A549 (cell line): ENCODE measurements around the gene POLDIP2. TPM values are rescaled to one million over a fixed set of nuclear protein-coding genes. Genes with fewer than 3 reads are reported as not detected.

Experiments used
- ATAC-seq, 2 experiments: fragments of 200-7000 bp in 1 of 2; fragments of >200 bp in 1 of 2; cut with Nextera tagmentation in 1 of 2; cut with Tn5 transposase in 1 of 2; 3 replicates each; pipeline versions ENCODE4 v1.8.0 to v1.9.1; 2018 to 2020; ENCODE audit warnings: mild to moderate bottlenecking in 1 of 2, moderate library complexity in 1 of 2
- CTCF ChIA-PET: fragments of 300-600 bp; sonication (Branson Sonifier 250); formaldehyde crosslinking; extraction: SDS; loops from one replicate; lab custom pipeline; 2021; ENCODE audit warnings: antibody characterized with exemption, inconsistent platforms; lab: Yijun Ruan, JAX
- POLR2A ChIA-PET: fragments of 350-600 bp; formaldehyde crosslinking; extraction: SDS; loops from one replicate; lab custom pipeline; 2021; ENCODE audit warnings: antibody characterized with exemption, inconsistent platforms; lab: Yijun Ruan, JAX
- DNase-seq, 2 experiments: peaks; one replicate each; pipeline versions ENCODE4 v3.0.0 to v3.0.0-alpha.2; 2011 to 2016; ENCODE audit warnings: low read depth in 1 of 2, low spot score in 1 of 2
- FAIRE-seq: peaks from 2 replicates; lab custom pipeline; 2011; peaks lifted over from hg19 to GRCh38; lab: Jason Lieb, UNC
- H3K27ac ChIP-seq, 2 experiments: fragments of >200 bp; sonication (Bioruptor Twin); formaldehyde crosslinking; 3 replicates each; pipeline ENCODE4 v1.5.1; 2016 to 2017
- H3K4me1 ChIP-seq: fragments of >200 bp; sonication (Bioruptor Twin); formaldehyde crosslinking; 3 replicates; pipeline ENCODE4 v1.6.1; 2016
- H3K4me2 ChIP-seq: fragments of >200 bp; sonication (Bioruptor Twin); formaldehyde crosslinking; 3 replicates; pipeline ENCODE4 v1.6.1; 2016
- H3K4me3 ChIP-seq: fragments of >200 bp; sonication (Bioruptor Twin); formaldehyde crosslinking; 3 replicates; pipeline ENCODE4 v1.5.1; 2016
- H3K9me3 ChIP-seq: fragments of >200 bp; sonication (Bioruptor Twin); formaldehyde crosslinking; 3 replicates; pipeline ENCODE4 v1.6.1; 2016
- BCL3 ChIP-seq: fragments of >200 bp; sonication (Bioruptor Twin); formaldehyde crosslinking; IDR thresholded peaks from 3 replicates; pipeline ENCODE4 v1.6.1; 2016
- BHLHE40 ChIP-seq: IDR thresholded peaks from 2 replicates; pipeline ENCODE4 v1.6.1; 2012; ENCODE audit warnings: low read depth, low read length, inconsistent platforms
- CBX2 ChIP-seq: fragments of 200-600 bp; sonication (generic); IDR thresholded peaks from 2 replicates; pipeline ENCODE4 v1.6.1; 2016; ENCODE audit warnings: low read depth, mild to moderate bottlenecking, borderline replicate concordance
- EHF ChIP-seq: fragments of 250-450 bp; sonication (Bioruptor Pico); IDR thresholded peaks from 2 replicates; pipeline ENCODE4 v1.5.0; 2020; ENCODE audit warnings: mild to moderate bottlenecking
- EHMT2 ChIP-seq: fragments of 200-600 bp; sonication (generic); IDR thresholded peaks from 2 replicates; pipeline ENCODE4 v1.6.1; 2016; ENCODE audit warnings: antibody characterized with exemption, low read depth, mild to moderate bottlenecking, moderate library complexity
- ESRRA ChIP-seq: fragments of 150-350 bp; IDR thresholded peaks from 2 replicates; pipeline ENCODE4 v1.6.1; 2014; ENCODE audit warnings: mild to moderate bottlenecking, low read length, borderline replicate concordance
- GATA3 ChIP-seq: IDR thresholded peaks from 2 replicates; pipeline ENCODE4 v1.6.1; 2012; ENCODE audit warnings: borderline replicate concordance
- JUN ChIP-seq, 2 experiments: fragments of >200 bp; sonication (Bioruptor Twin); formaldehyde crosslinking; IDR thresholded peaks; 2 replicates in 1 of 2; 3 replicates in 1 of 2; pipeline ENCODE4 v1.6.1; 2016 to 2017
- MAFK ChIP-seq: fragments of 450-650 bp; IDR thresholded peaks from 2 replicates; pipeline ENCODE4 v1.6.1; 2014; ENCODE audit not compliant: partially characterized antibody
- MAX ChIP-seq: IDR thresholded peaks from 2 replicates; pipeline ENCODE4 v1.6.1; 2012
- PHF8 ChIP-seq: fragments of 200-600 bp; sonication (generic); IDR thresholded peaks from 2 replicates; pipeline ENCODE4 v1.6.1; 2016; ENCODE audit warnings: low read depth, mild to moderate bottlenecking, antibody characterized with exemption, moderate library complexity, borderline replicate concordance
- POLR2AphosphoS2 ChIP-seq: conservative IDR thresholded peaks from 2 replicates; pipeline ENCODE4 v1.6.1; 2012; ENCODE audit warnings: low read length, improper control_type of control experiment, inconsistent platforms
- RNF2 ChIP-seq: fragments of 200-600 bp; sonication (generic); IDR thresholded peaks from 2 replicates; pipeline ENCODE4 v1.6.1; 2016; ENCODE audit warnings: low read depth, mild to moderate bottlenecking, antibody characterized with exemption, moderate library complexity, borderline replicate concordance
- TP53 ChIP-seq: fragments of 250-450 bp; sonication (Bioruptor Pico); IDR thresholded peaks from 2 replicates; pipeline ENCODE4 v1.5.0; 2021; ENCODE audit warnings: mild to moderate bottlenecking, moderate library complexity
- USF2 ChIP-seq: fragments of 450-650 bp; IDR thresholded peaks from 2 replicates; pipeline ENCODE4 v1.6.1; 2014; ENCODE audit warnings: antibody characterized with exemption
- ZFP36 ChIP-seq: fragments of 450-650 bp; IDR thresholded peaks from 2 replicates; pipeline ENCODE4 v1.6.1; 2014; ENCODE audit warnings: borderline replicate concordance; ENCODE audit not compliant: partially characterized antibody
- ZNF302 ChIP-seq: fragments of 250-450 bp; sonication (Bioruptor Pico); IDR thresholded peaks from 2 replicates; pipeline ENCODE4 v1.9.0; 2021; ENCODE audit warnings: inconsistent platforms, mild to moderate bottlenecking, moderate library complexity
- WGBS: methylation state at CpG from one replicate; pipeline ENCODE4 v1.1.6; 2017; ENCODE audit errors: missing lambda C conversion rate; 5-methylcytosine and 5-hydroxymethylcytosine counted together
- polyA plus RNA-seq, 4 experiments: library from polyadenylated mRNA; depleted of rRNA in 3 of 4; stranded (reverse); fragments of >200 nt; fragmentation: RNase III in 1 of 4; extraction: RNeasy Plus Mini Kit Qiagen cat#74134 plus additional on column Dnase treatment in 1 of 4; gene quantifications; 2 replicates in 3 of 4; 3 replicates in 1 of 4; pipeline ENCODE4 v1.2.3, GENCODE V29; 2011 to 2017
- TF ChIP-seq, protein P1 (sequence below): fragments of 150-350 bp; IDR thresholded peaks from 2 replicates; pipeline ENCODE4 v1.6.1; 2014; ENCODE audit warnings: low read depth, mild to moderate bottlenecking, low read length
- TF ChIP-seq, protein P2 (sequence below): fragments of >200 bp; sonication (Bioruptor Twin); formaldehyde crosslinking; IDR thresholded peaks from 2 replicates; pipeline ENCODE4 v1.6.1; 2016
- TF ChIP-seq, protein P3 (sequence below): IDR thresholded peaks from 2 replicates; pipeline ENCODE4 v1.6.1; 2012

The POLDIP2 gene
- polyA plus RNA-seq, 2 of the 4 experiments (the other 2 are of a cell fraction), result 127 to 132 TPM

DNA sequence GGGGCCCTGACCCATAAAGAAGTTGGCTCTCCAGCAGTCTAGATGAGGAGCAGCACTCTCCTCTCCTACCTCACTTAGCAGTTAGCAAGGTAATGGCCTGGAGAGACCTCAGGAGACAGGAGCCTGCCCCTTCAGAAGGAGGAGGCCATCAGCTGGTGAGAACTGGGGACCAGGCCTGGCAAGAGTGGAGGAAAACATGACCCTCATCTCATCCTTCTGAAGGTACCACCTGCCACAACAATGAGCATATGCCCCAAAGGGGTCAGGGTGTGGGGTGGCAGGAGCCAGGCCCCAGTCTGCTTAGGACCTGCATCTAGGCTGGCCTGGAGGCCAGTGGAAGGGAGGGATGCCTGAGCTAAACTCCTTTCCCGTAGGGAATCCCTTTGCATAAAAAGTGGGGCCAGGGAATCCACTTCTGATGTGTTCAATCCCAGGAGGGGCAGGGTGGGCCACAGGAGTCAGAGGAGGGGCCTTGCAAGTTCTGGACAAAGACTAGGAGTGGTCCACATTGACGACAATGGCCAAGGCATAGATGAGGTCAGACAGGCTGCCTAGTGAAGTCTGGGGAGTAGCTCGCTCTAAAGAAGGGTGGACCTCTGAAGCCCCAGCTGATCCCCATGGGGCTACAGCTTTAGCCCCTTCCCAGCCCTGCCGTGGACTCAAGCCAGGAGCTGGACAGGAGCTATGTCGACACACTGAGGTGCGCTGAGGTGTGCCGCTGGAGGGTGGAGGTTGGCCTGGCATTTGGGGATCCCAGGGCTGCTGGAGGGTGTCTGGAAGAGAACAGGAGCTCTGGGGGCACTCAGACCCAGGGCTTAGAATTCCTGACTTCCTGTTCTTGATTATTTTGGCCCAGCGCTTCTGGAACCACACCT is 6.7 kb upstream of the POLDIP2 start:
- Histone ChIP-seq H3K4me3 (no peak overlapping the region), H3K9me3 (no peaks in the 10 kb centered on the region), H3K4me2 (no peak overlapping the region), H3K4me1 (no peaks in the 10 kb centered on the region), H3K27ac (no peak overlapping the region)
- DNase-seq (no peak), ATAC-seq (no peak), FAIRE-seq (no peak)
- WGBS, result 86% methylated on average over 8 of the region's 8 CpGs
- ChIA-PET POLR2A (no interaction called here), CTCF (interaction anchor here (1.1 to 1.4 kb wide), 3 partner anchors 9 to 112 kb away, joined by 3 to 4 read pairs (median 4); no protein-coding TSS in a partner anchor)
- TF ChIP-seq, protein P1, sequence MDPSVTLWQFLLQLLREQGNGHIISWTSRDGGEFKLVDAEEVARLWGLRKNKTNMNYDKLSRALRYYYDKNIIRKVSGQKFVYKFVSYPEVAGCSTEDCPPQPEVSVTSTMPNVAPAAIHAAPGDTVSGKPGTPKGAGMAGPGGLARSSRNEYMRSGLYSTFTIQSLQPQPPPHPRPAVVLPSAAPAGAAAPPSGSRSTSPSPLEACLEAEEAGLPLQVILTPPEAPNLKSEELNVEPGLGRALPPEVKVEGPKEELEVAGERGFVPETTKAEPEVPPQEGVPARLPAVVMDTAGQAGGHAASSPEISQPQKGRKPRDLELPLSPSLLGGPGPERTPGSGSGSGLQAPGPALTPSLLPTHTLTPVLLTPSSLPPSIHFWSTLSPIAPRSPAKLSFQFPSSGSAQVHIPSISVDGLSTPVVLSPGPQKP, result no peak
- TF ChIP-seq TP53 (CRISPR knock-in tag), result no peak
- TF ChIP-seq, protein P2, sequence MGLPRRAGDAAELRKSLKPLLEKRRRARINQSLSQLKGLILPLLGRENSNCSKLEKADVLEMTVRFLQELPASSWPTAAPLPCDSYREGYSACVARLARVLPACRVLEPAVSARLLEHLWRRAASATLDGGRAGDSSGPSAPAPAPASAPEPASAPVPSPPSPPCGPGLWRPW, result no peak
- TF ChIP-seq EHF (CRISPR knock-in tag), result no peak
- no peak for TF ChIP-seq PHF8
- no peak for TF ChIP-seq RNF2
- TF ChIP-seq ESRRA, result no peak
- TF ChIP-seq, protein P3, sequence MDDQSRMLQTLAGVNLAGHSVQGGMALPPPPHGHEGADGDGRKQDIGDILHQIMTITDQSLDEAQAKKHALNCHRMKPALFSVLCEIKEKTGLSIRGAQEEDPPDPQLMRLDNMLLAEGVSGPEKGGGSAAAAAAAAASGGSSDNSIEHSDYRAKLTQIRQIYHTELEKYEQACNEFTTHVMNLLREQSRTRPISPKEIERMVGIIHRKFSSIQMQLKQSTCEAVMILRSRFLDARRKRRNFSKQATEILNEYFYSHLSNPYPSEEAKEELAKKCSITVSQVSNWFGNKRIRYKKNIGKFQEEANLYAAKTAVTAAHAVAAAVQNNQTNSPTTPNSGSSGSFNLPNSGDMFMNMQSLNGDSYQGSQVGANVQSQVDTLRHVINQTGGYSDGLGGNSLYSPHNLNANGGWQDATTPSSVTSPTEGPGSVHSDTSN, result no peak
- no peak for TF ChIP-seq BHLHE40
- TF ChIP-seq JUN (IDR thresholded peaks at IDR 0.05), result no peak
- TF ChIP-seq, all 56 proteins: peak for 0

- H3K4me2 ChIP-seq, result no peak overlapping the region
- ChIA-PET POLR2A (no interaction called here), CTCF (interaction anchor here (1.1 to 1.4 kb wide), 2 partner anchors 9 to 111 kb away, joined by 4 read pairs; no protein-coding TSS in a partner anchor)
- 90% methylated on average over 5 of the region's 5 CpGs for WGBS
- H3K9me3 ChIP-seq, result no peaks in the 10 kb centered on the region
- H3K4me3 ChIP-seq, result no peak overlapping the region
- no peak for ATAC-seq
- DNase-seq, result no peak
- peaks cover 6% of the 10 kb centered on the region; the same call in 1 of the 3 replicates for H3K4me1 ChIP-seq
- TF ChIP-seq BCL3 (no peak), ZNF302 (CRISPR knock-in tag) (no peak), GATA3 (no peak), MAX (no peak), EHMT2 (no peak), USF2 (no peak), TP53 (CRISPR knock-in tag) (no peak), CBX2 (no peak), POLR2AphosphoS2 (no peak), MAFK (no peak), ZFP36 (no peak)
- no peak for FAIRE-seq
- no peak overlapping the region for H3K27ac ChIP-seq
Measured at GRCh38 chr17:28363186-28363585, 5.9 kb upstream of the POLDIP2 start.
